ENCODE results near the gene SP100.
"Not testable (repeated sequence)": the region's sequence is repeated elsewhere in the genome, so short reads cannot be mapped to it uniquely, and the experiment has no call there.

The SP100 gene

DNA sequence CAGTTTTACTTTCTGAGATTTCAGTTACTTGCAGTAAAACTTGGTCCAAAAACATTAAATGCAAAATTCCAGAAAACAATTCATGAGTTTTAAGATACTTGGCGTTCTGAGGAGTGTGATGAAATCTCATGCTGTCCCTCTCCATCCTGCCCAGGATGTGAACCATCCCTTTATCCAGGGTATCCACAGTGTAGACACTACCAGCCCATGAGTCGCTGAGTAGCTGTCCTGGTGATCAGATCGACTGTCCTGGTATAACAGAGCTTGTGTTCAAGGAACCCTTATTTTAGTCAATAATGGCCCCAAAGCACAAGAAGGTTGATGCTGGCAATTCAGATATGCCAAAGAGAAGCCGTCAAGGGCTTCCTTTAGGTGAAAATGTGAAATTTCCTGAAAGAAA is 3.2 kb downstream of the SP100 start:
- no peak for DNase-seq (ENCODE audit: low spot score)

DNA sequence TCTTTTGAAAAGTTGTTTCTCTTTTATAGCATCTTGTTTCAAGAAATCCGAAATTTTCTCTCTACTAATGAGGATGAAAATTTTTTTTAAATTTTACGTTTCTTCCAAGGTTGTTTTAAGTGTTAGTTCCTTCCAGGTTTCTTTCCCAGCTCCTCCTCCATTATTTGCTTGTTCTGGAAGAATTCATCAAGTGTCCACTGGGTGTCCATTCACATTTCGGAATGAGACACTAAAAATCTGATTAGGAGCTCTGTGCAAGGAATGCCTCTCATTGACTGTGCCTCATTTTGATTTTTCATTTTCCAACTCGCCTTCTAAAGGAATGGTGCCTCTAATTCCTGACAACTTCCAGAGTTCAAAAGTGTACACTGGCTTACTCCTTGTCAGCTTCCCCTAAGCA is 6.1 kb downstream of the SP100 start:
- DNase-seq (ENCODE audit: low spot score): no peak

DNA sequence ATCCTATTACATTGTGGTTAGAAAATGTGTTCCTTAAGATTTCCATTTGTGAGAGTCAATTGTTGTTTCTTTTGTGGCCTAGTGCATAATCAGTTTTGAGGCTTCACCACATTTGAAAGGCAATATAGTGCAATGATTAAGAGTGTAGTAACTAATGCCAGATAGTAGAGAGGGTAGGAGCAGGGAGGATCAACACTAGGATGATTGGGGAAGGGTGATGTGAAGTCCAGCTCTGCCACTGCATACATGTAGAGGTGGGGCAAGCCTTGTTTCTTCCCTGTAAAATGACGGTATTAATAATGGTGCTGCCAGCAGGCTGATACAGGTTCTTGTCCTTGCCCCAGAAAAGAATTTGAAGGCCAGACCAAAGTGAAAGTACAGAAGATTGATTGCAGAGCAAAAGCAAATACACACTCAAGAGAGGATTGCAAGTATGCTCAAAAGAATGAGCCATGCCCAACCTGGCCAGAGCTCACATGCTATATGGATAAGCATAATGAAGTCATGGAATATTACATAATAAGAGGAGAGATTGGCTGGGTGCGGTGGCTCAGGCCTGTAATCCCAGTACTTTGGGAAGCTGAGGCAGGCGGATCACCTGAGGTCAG is 8.0 kb downstream of the SP100 start:
- no peak for DNase-seq (ENCODE audit: low spot score)

DNA sequence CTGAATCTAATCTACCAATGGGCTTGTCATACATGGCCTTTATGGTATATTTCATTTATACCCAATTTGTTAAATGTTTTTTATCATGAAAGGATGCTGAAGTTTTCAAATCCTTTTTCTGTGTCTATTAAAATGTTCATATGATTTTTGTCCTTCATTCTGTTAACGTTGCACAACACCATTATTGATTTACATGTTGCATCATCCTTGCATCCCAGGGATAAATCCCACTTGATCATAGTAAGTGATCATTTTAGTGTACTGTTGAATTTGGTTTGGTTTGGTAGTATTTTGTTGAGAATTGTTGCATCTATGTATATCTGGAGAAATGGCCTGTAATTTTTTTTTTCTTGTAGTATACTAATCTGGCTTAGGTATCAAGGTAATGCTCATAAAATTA is 9.4 kb downstream of the SP100 start:
- no peak for DNase-seq (ENCODE audit: low spot score)

DNA sequence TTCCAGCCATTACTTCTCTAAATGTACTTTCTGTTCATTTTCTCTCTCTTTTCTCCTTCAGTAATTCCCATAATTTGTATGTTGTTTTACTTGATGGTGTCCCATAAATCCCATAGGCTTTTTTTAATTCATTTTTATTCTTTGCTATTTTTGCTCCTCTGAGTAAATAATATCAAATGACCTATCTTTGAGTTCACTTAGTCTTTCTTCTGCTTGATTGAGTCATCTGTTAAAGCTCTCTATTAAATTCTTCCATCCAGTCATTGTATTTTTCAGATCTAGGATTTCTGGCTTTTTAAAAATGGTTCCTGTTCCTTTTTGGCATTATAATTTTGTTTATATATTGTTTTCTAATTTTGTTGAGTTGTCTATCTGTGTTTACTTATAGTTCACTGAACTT is 13.5 kb downstream of the SP100 start:
- no peak for DNase-seq (ENCODE audit: low spot score)

DNA sequence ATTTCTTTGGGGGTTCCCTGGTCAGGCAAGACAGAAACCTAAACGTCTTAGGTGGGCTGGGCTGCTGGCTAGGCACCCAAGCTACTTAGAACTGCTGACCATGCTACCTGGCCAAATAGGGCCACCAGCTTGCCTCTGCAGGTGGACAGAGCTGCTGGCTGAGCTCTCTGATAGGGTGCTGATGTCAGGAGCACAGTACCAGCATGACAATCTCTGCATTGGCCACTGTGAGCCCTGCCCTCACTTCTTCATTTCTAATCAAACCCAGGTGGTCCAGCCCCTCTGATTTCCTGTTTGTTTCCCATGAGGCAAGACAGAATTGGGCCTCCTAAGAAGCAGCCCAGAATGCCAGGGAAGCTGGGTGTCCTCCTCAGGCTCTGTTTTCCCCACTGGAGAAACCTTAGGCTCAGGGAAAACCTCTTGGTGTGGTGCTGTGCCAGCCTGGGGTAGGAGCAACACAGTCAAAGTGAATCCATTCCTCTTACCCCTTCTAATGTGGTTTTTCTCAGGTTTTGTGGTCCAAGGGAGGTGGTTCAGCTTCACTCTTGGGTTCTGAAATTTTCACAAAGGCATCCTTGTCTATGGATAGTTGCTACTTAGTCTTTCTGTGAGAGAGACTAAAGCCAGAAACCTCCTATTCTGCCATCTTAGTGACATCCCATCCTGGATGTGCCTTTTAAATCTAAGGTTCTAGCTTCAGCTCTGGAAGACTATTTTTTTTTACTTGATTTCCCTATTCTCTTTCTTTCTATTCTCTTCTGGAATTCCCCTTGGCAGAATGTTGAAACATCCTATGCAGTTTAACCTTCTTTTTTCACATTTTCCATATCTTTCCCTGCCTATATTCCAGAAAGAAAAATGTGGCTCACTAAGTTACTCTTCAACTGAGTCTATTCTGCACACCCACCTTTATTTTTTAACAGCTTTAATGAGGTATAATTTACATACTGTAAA is 15.2 kb downstream of the SP100 start:
- DNase-seq (ENCODE audit: low spot score): no peak

DNA sequence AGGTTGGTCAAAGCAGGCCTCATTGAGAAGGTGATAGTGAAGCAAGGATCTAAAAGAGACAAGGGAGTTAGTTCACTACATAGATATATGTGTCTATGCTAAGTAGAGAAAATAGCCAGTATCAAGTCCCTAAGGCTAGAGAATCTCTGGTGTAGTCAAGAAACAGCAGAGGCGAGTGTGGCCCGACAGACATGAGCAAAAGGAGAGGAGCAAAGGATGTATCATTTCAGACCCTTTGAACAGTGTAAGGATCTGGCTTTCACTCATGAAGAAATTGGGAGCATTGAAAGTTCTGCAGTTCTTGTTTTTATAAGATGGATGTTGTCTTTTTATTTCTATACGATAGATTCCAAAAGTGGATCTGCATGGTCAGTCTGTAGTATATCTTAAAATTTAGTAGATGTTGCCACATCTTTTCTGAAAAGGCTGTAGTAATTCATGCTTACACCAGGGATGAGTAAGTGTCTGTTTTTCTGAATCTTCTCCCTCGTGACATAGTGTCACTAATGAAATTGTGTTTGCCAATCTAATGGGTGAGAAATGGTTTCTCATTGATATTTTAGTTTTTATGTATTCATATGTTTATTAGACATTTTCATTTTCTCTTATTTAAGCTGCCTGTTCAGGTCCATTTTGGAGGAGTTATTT is 18.8 kb downstream of the SP100 start:
- DNase-seq (ENCODE audit: low spot score): no peak

DNA sequence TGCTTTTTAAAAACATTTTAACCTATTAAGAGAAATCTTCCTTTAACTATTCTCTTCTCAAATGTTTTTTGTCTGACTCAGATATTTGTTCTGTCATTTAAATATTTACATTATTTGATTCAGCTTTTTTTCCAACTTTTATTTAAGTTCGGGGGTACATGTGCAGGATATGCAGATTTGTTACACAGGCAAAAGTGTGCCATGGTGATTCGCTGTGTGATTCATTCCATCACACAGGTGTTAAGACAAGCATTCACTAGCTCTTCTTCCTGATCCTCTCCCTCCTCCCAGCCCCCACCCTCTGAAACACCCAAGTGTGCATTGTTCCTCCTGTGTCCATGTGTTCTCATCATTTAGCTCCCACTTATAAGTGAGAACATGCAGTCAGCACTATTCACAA is 19.4 kb downstream of the SP100 start:
- no peak for DNase-seq (ENCODE audit: low spot score)

DNA sequence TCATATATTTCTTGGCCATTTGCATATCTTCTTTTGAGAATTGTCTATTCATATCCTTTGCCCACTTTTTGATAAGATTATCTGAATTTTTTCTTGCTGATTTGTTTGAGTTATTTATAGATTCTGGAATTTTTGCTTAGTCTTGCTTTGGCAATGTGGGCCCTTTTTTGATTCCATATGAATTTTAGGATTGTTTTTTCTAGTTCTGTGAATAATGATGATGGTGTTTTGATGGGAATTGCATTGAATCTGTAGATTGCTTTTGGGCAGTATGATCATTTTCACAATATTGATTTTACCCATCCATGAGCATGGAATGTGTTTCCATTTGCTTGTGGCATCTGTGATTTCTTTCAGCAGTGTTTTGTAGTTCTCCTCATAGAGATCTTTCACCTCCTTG is 23.1 kb downstream of the SP100 start:
- not testable (repeated sequence) for DNase-seq (ENCODE audit: low spot score)

DNA sequence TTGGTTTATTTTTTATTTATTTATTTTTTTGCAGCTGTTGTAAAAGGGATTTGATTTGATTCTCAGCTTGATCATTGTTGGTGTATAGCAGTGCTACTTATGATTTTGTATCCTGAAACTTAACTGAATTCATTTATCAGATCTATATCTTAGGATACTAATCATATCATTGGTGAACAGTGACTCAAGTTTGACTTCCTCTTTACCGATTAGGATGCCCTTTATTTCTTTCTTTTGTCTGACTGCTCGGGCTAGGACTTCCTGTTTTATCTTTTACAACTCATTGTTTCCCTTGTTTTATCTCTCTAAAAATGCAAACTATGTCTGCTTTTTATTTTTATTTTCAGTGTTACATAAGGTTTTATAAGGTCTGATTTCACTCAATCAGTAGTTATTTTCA is 23.6 kb downstream of the SP100 start:
- DNase-seq (ENCODE audit: low spot score): no peak

DNA sequence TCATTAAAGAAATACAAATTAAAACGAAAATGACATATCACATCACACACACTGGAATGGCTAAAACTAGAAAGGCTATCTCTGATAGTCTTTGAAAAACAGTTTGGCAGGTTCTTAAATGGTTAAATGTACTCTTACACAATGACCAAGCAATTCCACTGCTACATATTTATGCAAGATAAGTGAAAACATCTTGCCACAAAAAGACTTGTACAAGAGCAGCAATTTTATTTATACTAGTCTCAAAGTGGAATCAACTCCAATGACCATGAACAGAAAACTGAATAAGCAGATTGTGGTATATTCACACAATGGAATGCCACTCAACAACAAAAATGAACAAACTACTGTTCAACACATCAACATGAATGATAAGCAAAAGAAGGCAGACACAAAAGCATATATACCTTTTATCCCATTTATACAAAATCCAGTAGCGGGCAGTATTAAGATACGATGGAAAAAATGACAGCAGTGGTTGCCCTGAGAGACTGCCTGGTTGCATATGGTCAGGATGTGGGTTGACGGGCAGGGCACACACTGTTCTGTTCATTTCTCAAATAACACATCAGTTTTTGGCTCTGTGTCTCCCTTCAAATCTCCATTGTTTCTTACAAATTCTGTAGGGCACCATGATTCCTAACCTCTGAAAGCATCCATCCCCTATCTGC is 25.4 kb downstream of the SP100 start:
- no peak for DNase-seq (ENCODE audit: low spot score)

DNA sequence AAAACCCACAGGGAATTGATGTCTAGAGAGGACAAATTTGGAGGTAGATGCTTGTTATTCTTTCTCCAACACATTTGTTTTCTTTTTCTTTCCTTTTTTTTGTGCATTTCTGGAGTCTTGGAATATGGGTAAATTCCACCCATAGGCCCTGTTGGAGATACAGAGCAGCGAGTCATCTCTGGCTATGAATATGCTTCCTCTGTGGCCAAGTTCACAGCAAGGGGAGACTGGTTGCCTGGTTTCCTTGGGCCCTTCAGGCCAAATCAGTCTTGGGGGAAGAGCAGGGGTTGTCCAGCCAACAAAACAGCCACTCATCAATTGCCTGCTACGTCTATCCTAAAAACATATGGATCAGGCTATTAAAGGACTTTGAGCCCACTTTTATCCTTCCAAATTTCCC is 27.5 kb downstream of the SP100 start:
- no peak for DNase-seq (ENCODE audit: low spot score)

DNA sequence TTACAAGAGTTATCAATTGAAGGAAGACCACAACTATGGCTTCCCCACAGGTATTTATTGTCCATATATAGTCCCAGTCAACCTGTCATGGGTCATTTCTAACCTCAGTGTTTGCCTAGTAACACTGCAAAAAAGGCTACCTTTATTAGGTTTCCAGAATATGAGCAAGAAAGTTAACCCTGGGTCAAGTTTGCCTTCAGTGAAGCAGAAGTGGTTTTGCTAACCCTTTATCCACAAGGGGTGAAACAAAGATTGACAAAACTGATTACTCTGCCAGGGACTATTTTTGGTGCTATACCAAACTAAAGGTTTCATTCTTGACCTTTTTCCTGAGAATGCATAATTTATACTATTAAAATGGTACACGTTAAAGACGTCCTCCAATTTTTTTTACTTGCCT is 28.8 kb downstream of the SP100 start:
- no peak for DNase-seq (ENCODE audit: low spot score)

DNA sequence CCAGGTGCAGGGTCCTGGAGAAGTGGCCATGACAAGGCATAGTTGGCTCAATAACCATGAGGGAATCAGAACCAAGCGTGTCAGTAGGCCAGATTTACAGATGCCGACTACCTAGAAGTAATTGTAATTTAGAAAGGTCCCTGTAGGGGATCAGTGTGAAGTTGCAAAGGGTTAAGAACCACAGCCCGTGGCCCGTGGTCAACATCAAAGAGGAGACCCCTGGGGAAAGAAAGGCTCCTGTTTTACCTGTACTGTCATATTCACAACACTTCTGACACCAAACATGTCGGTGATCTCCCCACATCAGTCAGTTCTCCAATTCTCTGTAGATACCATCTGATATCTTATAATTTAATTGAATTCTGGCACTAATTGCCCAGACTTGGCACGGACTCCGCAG is 31.0 kb downstream of the SP100 start:
- no peak for DNase-seq (ENCODE audit: low spot score)

DNA sequence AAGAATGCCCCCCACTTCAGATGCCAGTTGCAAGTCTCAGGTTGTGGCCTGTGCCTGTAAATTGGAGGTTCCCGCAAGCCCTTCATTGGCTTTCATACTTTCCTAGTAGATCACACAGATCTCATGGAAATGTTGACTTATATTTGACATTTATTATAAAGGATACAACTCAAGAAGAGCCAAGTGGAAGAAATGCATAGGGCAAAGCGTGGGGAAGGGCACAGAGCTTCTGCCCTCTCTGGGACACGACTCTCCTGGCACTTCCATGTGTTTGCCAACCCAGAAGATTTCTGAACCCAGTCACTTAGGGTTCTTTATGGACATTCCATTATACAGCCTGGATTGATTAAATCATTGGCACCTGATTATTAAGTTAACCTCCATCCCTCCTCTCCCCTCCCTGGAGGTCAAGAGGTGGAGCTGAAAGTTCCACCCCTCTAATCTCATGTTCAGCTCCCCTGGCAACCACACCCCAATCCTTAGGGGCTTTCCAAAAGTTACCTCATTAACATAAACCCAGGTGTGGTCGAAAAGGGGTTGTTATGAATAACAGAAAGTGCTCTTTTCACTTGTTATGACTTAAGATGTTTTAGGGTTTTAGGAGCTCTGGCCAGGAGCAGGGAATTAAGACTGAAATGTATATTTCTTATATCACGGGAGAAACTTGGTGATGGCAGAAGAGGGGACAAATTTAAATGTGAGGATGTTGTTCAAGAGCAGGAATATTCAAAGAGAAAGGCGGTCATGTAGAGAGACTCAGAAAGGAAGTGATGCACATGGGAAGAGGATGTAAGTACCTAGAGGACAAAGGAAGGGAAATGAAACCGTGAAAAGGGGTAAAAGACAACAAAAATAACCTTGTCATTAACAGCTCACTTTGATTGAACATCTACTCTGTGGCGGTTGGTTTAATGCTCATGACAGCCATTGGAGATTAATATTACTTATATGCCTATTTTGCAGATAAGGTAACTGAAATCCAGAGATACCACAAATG is 31.8 kb downstream of the SP100 start:
- DNase-seq (ENCODE audit: low spot score): no peak

DNA sequence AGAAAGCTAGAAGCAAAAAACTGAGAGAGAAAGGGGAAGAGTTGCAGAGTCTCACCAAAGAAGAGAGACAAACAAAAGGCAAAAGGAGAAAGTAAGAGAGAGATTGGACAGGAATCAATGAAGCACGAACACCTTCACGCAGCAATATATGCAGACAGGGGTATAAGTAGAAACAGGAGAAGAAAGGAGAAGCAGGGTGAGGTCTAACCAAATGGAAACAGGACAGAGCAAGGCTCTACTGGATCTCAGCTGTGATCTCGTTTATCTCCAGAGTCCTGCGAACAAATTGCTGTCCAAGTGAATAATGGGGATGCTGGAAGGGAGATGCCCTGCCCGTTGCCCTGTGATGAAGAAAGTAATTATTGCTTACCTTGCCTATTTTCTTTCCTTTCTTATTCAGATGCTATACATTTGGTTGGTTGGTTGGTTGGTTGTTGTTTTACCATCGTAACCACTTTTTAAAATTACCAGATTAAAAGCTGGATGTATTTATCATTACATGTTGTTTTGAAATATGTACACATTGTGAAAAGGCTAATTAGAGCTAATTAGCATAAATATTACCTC is 34.0 kb downstream of the SP100 start:
- no peak for DNase-seq (ENCODE audit: low spot score)

DNA sequence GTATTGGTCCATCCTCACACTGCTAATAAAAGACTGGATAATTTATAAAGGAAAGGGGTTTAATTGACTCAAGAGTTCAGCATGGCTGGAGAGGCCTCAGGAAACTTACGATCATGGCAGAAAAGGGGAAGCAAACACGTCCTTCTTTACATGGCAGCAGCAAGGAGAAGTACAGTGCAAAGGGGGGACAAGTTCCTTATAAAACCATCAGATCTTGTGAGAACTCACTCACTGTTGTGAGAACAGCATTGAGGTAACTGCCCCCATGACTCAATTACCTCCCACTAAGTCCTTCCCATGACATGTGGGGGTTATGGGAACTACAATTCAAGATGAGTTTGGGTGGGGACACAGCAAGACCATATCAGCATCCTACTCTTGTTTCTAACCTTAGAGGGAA is 37.0 kb downstream of the SP100 start:
- DNase-seq (ENCODE audit: low spot score): no peak

DNA sequence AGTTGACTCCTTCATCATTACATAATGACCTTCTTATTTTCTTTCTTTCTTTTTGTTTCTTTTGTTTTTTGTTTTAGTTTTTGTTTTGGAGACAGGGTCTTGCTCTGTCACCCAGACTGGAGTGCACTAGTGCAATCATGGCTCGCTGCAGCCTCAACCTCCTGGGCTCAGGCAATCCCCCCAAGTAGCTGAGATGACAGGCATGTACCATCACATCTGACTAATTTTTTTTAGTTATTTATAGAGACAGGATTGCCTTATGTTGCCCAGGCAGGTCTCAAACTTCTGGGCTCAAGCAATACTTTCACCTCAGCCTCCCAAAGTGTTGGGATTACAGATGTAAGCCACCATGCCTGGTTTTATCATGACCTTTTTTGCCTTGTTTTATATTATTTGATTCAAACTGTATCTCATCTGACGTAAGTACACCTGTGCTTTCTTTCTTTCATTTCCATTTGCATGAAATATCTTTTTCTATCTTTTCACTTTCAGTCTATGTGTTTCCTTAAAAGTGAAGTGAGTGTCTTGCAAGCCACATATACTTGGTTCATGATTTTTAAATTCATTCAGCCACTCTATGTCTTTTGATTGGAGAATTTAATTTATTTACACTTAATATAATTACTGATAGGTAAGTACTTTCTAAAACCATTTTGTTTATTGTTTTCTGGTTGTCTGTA is 39.1 kb downstream of the SP100 start:
- DNase-seq (ENCODE audit: low spot score): no peak

DNA sequence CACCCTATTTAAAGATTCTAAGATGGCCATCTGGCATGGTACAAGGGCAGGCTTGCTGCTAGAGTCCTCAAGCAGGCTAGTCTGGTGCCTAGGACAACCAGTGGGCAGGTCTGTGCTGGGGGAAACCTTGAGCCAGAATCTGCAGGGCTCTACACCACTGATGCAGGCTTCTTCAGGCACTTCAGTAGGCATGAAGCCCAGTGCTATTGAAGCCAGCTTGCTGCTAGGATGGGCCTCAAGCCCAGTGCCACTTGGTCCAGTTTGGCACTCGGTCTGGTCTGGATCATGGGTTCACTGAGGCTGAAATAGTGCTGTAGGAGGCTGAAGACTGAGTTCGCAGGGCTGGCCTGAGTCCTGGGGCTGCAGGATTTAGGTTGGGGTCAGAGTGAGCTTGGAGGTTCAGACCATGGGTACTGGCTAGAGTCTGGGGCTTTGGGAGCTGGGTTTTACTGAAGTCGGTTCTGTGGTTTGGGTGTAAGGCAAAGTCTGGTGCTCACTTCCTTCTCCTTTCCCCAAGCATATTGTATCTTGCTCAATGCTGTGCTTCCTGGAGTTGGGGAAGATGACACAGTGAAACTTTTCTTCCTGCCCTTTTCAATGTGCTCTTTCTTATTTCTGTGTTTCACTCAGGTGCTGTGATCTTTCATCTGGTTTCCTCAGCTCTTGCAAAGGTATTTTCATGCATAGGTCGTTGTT is 41.2 kb downstream of the SP100 start:
- peak; percentile 13 for DNase-seq (ENCODE audit: low spot score)

DNA sequence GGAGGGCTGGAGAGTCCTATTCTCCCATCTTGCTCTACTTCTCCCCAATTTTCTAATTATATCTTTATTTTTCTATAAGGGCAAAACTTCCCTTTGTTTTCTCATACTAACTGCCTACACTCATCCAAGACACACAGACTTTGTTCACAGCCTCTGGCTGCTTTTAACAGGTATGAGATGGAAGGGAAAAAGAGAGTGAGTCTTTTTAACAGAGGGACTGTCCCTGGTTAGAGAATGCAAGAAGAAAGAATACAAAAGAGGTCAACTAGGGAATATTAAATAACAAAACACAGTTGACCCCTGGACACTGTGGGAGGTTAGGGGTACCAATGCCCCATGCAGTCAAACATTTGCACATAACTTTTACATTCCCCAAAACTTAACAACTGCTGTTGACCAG is 41.8 kb downstream of the SP100 start:
- no peak for DNase-seq (ENCODE audit: low spot score)
